Embryonic facial prominence (tissue), 1 donor: ENCODE results near the gene MAGEC3.
"Not testable (repeated sequence)": the region's sequence is repeated elsewhere in the genome, so short reads cannot be mapped to it uniquely, and the experiment has no call there.

Experiments used
- DNase-seq: peaks from one replicate; pipeline ENCODE4 v3.0.0-alpha.2; 2016; ENCODE audit errors: extremely low spot score

MAGEC3 gene, protein sequence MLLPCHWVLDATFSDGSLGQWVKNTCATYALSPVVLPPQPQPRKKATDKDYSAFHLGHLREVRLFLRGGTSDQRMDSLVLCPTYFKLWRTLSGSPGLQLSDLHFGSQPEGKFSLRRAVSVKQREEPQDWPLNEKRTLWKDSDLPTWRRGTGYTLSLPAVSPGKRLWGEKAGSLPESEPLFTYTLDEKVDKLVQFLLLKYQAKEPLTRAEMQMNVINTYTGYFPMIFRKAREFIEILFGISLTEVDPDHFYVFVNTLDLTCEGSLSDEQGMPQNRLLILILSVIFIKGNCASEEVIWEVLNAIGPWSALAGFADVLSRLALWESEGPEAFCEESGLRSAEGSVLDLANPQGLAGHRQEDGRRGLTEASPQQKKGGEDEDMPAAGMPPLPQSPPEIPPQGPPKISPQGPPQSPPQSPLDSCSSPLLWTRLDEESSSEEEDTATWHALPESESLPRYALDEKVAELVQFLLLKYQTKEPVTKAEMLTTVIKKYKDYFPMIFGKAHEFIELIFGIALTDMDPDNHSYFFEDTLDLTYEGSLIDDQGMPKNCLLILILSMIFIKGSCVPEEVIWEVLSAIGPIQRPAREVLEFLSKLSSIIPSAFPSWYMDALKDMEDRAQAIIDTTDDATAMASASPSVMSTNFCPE

DNA sequence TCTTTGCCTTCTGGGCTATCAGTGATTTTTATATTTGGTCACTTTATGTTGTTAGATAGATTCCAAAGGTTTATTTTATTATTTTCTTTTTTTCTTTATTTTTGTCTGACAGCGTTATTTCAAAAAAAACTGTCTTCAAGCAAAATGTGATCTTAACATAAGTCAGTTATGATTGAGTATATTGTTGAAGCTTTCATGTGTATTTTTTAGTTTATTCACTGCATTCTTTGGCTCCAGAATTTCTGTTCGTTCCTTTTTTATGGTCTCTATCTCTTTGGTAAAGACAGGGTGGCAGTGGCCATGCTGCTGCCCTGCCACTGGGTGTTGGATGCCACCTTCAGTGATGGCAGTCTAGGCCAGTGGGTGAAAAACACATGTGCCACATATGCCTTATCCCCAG, at the start of gene MAGEC3:
Gene MAGEC3, plus strand, starts transcription at position 301 of the 400 bp plus-strand sequence. Its CDS starts 0 bp downstream, at position 301.
- no peak for DNase-seq

GRCh38 chrX:141791856-141792255, 46.3 kb upstream of the MAGEC3 start:
- DNase-seq: no peak

DNA sequence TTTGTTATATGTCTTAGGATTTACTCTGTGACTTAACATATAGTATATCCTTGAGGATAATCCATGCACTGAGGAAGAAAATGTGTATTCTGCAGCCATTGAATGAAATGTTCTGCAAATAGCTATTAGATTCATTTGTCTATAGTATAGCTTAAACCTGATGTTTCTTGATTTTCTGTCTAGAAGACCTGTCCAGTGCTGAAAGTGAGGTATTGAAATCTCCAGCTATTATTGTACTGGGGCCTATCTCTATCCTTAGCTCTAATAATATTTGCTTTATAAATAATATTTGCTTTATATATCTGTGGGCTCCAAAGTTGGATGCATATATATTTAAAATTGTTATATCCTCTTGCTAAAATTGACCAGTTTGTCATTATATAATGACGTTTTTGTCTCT, 26.7 kb upstream of the MAGEC3 start:
- no peak for DNase-seq

- no peak for DNase-seq
Observed at GRCh38 chrX:141814213-141814857, 23.8 kb upstream of the MAGEC3 start.

DNA sequence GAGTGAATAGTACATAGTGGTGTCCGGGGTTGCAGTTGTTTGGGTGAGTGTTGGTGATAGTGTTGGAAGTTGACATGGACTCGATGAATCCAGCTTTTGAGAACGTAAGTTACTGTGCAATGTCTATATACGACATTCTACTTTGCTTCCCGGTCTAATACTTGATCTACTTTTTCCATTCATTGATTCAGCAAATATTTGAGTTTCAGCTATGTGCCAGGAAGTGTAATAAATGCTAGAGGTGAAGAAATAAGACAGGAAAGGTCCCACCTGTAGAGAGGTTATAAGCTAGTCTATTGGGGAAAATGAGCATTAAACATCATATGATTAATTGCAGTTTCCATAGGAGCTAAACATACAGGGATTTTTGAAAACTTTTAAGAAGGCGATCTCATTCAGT, 22.2 kb upstream of the MAGEC3 start:
- DNase-seq: no peak

DNA sequence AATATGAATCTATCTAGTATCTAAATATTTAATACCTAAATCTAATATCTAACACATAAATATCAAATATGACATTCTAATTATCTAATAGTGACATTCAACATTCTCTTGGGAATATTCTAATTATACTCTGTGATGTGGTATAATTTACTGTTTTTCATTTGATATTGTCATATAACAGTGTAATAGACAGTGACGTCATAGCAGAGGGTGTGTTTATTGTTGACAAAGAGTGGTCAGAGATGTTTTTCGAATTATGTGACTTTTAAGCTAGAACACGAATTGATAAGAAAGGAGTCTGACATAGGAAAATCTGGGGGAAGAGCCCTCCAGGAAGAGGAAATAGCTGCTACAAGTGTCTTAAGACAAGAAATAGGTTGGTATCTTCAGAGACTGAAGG, 5.9 kb upstream of the MAGEC3 start:
- no peak for DNase-seq

DNA sequence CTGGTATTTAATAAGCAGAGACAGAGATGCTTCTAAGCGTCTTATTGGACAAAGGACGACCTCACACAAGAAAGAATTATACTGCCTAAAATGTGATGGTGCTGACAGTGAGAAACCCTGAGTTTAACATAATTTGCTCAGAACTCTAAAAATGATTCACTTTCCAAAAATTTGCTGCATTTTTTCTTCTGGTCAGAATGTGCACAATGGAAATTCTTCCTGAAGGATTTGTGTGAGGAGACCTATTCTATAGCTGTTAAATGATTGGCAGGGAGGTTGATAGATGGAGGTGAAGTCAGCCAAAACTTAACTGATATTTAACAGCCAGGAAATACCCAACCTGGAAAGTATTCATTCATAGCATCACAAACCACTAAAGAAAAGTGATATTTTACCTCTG, 1.7 kb downstream of the MAGEC3 start:
- DNase-seq: no peak

DNA sequence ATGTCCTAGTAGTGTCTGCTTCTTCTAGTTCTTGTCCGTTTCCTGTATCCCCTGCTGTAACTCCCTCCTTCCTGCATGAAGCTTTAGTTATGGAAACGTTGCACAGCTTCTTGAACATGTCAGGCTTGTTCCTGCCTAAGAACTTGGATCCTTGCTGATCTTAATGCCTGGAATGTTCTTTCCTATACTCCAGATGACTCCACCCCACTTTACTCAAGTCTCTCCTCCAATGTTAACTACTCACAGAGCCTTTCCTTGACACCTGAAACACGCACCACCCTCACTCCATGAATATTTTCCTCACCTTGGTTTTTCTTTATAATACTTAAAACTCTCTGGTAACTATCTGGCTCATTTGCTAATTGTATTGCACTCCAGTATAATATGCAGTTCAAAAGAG, 19.4 kb downstream of the MAGEC3 start:
- DNase-seq: no peak

- no peak for DNase-seq
Observed at GRCh38 chrX:141879616-141880015, 41.5 kb downstream of the MAGEC3 start.

- DNase-seq: not testable (repeated sequence)
Observed at GRCh38 chrX:141888811-141889210, 50.7 kb downstream of the MAGEC3 start.

GRCh38 chrX:141894733-141895132, 56.6 kb downstream of the MAGEC3 start:
- DNase-seq: no peak

DNA sequence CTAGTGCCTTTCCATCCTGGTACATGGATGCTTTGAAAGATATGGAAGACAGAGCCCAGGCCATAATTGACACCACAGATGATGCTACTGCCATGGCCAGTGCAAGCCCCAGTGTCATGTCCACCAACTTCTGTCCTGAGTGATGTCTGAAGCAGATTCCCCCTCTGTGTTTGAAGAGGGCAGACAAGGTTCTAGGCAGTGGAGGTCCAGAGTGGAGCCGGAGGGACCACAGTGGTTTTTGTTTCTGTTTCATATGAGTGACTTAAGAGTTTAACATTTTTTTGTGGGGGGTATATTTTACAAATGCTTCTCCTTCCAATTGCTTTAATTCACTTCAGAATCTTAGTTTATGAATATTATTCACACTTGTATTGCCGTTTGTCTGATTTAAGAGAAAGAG, 59.6 kb downstream of the MAGEC3 start:
- DNase-seq: no peak

DNA sequence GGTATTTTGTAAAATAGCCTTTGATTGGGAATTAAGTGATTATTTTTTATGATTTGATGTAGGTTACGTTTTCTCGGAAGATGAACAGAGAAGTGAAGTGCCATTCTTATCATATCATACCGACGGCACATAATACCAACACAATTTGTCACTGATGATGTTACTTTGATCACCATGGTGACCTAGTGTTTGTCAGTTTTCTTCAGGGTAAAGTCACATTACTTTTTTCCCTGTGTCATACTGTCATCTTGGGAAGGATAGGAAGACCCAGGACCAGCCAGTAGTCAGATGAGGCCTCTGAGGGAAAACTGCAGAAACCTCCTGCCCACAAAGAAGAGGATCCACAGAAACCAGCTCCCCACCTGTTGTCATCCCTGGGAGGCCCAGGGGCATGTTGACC, 64.2 kb downstream of the MAGEC3 start:
- DNase-seq: no peak

GRCh38 chrX:141903400-141904155, 65.5 kb downstream of the MAGEC3 start, which contains the start of gene MAGEC1:
Gene MAGEC1 (plus strand): TSS chrX:141903894. CDS start chrX:141905073, 1,179 bp downstream.
- no peak for DNase-seq

GRCh38 chrX:141904262-141904661, 66.1 kb downstream of the MAGEC3 start:
- no peak for DNase-seq

- DNase-seq: no peak
Observed at GRCh38 chrX:141917801-141918200, 79.7 kb downstream of the MAGEC3 start.

- DNase-seq: no peak
Observed at GRCh38 chrX:141924293-141924692, 86.2 kb downstream of the MAGEC3 start.

DNA sequence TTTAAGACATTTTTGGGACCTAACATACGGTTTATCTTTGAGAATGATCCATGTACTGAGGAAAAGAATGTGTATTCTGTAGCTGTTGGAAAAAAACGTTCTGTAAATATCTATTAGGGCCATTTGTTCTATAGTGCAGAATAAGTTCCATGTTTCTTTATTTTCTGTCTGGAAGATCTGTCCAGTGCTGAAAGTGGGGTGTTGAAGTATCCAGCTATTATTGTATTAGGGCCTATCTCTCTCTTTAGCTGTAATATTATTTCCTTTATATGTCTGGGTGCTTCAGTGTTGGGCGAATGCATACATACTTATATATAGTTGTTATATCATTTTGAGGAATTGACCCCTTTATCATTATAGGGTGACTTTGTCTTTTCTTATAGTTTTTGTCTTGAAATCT, 90.3 kb downstream of the MAGEC3 start:
- no peak for DNase-seq

- DNase-seq: no peak
Observed at GRCh38 chrX:141934059-141934641, 96.0 kb downstream of the MAGEC3 start.

GRCh38 chrX:141935645-141936044, 97.5 kb downstream of the MAGEC3 start:
- DNase-seq: no peak

- DNase-seq: no peak
Observed at GRCh38 chrX:141936080-141936479, 98.0 kb downstream of the MAGEC3 start.

DNA sequence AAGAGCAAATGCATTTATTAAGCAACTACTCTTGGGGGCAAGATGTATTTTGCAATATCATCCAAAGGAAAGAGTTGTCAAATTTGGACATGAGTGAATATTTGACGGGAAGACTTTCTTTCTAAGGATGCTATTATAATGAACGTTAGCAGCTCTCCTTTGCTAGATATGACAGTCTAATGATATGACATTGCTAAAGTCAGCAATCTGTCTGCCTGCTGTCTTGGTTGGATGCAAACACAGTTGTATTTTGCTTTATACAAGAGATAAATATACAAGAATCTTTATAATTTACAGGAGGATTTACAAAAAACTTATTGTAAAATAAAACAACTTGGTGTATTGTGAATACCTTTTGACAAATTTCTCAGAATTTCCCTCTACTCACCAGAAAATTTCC, 103.1 kb downstream of the MAGEC3 start:
- DNase-seq: no peak
